GM12892 (cell line): ENCODE data around the gene GRM4.

Source experiments
- POLR2A ChIP-seq: IDR thresholded peaks from 2 replicates; pipeline ENCODE4 v1.6.1; 2011; ENCODE audit warnings: low read depth, low read length, control low read depth
- POLR2AphosphoS5 ChIP-seq: IDR thresholded peaks from 2 replicates; pipeline ENCODE4 v1.6.1; 2011; ENCODE audit warnings: low read depth, low read length, control low read depth
- TAF1 ChIP-seq: IDR thresholded peaks from 2 replicates; pipeline ENCODE4 v1.6.1; 2011; ENCODE audit warnings: low read depth, mild to moderate bottlenecking, control low read depth, low read length, borderline replicate concordance

DNA sequence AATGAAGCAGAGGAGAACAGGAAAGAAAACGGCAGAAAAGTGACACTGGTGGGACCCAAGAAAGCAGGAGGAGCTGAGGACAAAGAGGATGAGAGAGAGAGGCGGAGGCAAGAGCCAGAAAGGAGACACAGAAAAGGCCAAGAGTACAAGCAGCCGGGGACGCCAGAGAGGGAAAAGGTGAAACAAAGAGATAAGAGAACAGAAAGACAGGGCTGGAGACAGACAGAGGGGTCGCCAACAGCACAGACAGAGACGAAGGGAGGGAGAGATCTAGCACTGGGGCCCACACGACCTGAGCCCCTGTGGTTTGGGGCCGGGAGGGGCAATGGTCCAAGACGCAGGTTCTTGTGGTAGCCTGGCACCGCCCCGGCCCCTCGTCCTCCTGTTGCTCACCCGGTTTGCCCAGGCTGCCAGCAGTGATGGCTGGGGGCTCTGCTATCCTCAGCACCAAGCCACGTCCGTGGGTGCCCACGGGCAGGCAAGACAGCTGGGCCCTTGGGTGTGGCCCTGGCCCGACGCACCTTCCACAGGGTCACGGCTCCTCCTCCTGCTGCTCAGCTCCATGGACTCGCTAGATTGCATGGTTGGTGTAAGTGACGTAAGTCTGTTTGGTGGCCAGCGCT lies 123.5 kb downstream of the GRM4 start:
- TF ChIP-seq POLR2A = no peak
- TF ChIP-seq POLR2AphosphoS5 = no peak
- TF ChIP-seq TAF1 = no peak
